ENCODE data around the gene LARP4B.

Gene LARP4B

DNA sequence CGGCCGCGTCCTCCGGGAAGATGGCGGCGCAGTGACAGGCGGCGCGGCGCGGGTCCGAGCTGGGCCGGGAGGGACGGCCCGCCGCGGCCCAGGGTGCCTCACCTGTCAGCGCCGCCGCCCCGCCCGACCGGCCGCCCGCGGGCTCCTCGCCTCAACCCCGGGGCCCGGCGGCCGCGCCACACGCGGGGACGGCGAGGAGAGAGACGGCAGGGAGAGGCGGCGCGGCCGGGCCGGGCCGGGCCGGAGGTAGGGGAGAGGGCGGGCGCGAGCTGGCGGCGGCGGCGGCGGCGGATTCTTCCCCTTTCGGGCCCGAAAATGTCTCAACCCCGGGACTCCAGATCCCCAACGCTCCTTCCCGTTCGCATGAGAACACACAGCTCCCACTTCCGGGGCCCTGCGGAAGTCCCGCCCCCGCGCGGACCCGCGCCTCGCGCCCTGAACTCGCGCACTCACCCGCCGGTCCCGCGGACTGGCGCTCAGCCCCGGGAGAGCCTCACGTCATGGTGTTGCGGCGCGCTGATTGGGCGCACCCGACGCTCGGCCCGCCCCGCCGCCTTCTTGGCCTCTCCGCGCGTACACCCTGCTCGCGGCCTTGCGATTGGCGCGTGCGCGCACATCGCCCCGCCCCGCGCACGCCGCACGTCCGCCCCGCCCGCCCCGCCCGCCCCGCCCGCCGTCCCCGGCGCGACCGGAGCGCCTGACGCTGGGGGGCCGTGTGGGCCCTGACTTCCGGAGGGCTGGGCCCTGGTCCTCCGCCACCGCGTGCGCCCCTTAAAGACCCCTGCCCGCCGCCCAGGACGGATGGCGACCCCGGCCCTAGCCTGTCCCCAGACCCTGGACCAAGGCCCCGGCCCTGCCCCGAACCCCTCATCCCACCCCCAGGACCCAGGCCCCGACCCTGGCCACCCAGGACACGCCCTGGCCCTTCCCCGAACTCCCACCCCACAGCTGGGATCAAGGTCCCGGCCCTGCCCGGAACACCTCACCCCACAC is at the start of gene LARP4B:
TSS of gene LARP4B (minus strand) at position 380 of the 993 bp plus-strand sequence. CDS start 45,984 bp downstream, outside the sequence.
- intact Hi-C loops (cut with DNase I): loop anchor here (5.0 kb wide), 2 partner anchors 56 to 116 kb away; partner anchors contain the start of genes GTPBP4 and IDI1
- peak; percentile 93 to 99 (median 98) for DNase-seq

DNA sequence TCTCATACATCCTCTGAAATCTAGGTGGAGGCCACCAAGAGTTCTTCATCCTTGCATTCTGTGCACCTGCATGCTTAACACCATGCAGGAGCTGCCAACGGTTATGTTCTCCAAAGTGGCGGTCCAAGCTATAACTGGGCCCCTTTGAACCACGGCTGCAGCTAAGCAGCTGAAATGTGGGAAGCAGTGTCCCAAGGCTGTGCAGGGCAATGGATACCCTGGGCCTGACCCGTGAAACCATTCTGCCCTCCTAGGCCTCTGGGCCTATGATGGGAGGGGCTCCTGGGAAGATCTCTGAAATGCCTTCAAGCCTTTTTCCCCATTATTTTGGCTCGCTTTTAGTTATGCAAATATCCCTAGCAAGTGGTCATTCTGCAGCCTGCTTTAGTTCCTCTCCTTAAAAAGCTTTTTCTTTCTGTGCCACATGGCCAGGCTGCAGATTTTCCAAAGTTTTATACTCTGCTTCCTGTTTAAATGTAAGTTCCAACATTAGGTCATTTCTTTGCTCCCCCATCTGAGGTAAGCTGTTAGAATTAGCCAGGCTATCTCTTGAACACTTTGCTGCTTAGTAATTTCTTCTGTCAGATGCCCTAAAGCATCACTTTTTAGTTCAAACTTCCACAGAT is 49.1 kb upstream of the LARP4B start:
- no peak for DNase-seq
- intact Hi-C loops (cut with DNase I): no loop called here

DNA sequence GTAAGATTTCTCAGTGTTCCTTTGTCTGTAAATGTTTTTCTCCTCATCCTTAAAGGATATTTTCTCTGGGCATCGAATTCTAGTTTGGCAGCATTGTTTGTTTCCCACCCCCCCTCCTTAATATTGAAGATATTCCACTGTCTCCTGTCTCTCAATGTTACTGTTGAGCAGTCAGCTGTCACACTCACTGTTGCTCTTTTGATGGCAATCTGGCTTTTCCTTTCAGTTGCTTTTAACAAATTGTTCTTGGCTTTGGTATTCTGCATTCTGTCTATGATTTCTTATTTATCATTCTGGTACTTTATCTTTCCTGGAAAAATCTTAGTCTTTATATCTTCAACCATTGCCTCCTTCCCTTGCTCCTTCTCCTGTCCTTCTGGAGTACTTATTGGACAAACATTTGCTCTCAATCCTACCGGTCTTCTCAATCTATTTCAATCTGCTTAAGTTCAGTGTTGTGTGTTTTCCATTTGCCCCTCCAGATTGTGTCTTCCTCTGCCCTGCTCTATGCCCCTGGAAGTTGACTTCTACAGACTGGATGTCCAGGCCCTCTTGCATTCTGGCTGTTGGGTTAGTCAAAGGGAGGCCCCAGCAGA is 47.4 kb upstream of the LARP4B start:
- intact Hi-C loops (cut with DNase I): no loop called here

DNA sequence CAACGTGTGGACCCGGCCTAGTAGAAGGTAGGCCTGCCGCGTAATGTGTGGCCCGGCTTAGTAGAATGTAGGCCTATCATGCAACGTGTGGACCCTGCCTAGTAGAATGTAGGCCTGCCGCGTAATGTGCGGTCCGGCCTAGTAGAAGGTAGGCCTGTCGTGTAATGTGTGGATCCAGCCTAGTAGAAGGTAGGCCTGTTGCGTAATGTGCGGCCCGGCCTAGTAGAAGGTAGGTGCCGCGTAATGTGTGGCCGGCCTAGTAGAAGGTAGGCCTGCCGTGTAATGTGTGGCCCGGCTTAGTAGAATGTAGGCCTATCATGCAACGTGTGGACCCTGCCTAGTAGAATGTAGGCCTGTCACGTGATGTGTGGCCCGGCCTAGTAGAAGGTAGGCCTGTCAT is 44.8 kb upstream of the LARP4B start:
- intact Hi-C loops (cut with DNase I): no loop called here
- no peak for DNase-seq

More for the DNA sequence above, 47.4 kb upstream of the LARP4B start:
- no peak for DNase-seq

DNA sequence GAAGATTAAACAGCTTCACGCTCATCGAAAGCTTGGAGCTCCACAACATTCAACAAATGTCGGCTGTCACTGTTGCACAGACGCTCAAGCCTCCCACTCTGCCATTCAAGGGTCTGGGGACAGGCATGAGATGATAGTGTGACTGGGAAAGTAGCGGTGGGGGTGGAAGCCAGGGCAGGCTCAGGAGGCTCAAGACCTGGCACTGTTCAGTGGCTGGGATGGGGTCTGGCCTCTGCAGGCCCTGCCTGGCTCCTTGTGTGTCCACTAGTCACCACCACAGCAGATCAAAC is 43.2 kb upstream of the LARP4B start:
- intact Hi-C loops (cut with DNase I): no loop called here

DNA sequence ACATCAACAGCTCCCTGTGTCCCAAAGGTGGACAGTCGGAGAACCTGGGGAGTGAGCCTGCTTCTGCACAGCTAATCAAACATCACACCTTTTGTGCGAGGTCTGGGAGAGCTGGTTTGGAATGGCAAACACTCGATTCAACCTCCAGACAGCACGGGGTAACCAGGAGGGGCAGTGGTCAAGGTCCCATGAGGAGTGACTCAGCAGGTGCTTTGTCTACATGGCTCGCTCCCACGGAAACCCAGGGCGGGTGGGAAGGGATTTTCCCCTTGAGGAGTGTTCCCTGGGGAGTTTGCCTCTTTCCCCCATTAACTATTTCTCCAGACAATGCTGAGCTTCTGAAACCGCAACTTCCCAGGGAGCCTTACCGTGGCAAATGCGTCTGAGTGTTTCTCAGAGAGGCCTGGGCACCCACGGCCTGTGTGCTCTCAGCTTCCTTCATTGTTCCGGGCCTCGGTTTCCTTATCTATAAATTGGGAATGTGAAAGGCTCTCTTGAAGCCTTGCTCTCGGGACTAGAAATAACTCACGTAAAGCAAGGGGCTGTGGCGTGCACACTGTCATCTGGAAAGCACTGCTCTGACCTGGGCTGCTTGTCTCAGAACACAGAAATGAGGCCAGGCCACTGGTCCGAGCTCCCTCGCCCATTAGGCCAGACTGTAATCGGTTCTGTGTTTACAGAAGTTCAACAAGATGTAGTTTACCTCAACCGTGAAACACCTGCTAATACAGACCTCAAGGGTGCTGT is 42.7 kb upstream of the LARP4B start:
- intact Hi-C loops (cut with DNase I): no loop called here
- no peak for DNase-seq

More for the DNA sequence above, 43.2 kb upstream of the LARP4B start:
- no peak for DNase-seq

DNA sequence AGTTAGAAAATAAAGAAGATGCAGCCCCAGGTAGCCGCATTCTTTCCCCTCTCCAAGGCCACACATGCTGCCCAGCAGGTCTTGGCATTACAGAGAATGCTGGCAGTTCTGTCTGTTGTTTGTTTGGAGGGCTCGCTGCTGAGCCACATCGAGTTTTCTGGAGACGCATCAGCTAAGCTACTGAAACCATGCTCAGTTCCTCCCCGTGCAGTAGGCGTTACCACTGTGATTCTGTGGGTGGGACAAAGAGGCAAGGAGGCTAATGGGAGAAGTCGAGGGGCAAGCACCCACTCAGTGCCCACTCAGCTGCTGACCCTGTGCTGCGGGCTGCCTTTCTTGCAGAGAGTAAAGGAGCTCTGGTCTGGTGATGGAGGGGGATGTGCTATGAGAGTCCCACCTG is 41.3 kb upstream of the LARP4B start:
- intact Hi-C loops (cut with DNase I): no loop called here
- DNase-seq: no peak

DNA sequence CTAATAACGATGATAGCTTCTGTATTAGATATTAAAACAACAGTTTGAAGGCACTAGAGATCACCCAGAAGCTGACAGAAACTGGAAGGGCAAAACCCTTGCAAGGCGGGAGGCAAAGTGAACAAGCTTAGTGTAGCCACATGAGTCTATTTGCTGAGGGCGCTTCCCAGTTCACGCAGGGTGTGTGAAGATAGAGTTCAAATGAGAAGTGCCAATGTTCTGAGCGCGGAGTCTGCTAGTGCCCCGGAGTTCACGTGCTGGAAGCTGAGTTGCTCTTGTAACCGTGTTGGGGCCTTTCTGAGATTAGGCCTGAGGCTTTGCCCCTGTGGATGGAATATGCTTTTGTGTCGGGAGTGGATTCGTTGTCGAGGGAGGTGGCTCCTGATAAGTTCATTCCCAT is 40.1 kb upstream of the LARP4B start:
- peak in 1 of 42 donors; percentile 2 for DNase-seq
- intact Hi-C loops (cut with DNase I): no loop called here

DNA sequence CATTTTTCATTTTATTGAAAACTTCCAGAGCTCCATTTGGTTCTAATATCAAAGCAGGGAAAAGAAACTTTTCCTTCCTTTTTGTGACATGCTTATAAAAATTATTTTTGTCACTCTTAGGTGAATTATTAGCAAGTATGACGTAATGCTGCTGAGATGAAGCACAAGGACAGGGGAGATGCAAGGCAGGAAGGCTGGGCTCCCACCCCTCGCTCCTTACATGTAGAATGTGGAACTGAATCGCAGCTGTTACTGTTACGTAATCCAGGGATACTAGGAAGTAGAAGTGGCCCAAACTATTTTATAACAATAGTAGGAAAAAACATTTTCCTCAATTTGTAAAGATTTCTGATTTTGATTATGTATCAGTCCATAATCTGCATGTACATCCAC is 39.6 kb upstream of the LARP4B start:
- peak in 5 of 42 donors; percentile 19 to 52 (median 42) for DNase-seq

DNA sequence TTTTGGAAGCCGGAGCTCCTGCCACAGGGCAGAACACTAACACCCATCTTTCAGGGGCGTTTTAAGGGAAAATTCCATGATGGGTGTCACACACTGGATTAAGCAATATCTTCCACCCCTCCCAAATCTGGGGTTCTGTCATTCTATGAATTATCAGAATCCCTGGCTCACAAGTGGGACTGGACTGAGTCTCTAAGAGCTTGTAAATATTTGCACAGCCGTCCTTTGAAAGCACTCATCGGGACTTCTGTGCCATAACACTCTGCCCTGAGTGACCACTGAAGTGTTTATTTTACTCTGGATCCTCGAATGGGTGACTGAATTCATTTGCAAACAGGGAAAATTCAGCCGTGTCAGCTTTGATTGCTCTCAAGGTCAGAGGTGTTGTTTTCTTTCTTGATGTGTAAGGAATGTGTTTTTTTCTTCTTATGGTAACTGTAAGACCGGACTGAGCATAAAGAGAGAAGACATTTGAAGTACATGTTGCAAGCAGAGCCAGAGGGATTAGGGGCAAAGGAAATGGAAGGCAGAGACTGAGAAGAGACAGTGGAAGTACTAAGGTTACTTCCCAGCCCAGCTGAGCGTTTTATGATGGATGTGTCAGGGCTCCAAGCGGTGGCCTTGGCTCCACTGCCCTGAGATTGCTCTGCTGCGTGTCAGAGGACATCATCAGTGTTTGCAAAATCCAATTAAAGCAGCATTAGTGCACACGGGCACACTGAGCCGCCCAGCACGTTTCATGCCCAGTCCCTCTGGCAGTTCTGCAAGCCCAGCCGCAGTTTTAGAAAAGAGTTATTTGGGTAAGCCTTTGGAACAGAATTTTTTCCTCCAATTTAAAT is 39.0 kb upstream of the LARP4B start:
- intact Hi-C loops (cut with DNase I): no loop called here
- no peak for DNase-seq

More for the DNA sequence above, 39.6 kb upstream of the LARP4B start:
- intact Hi-C loops (cut with DNase I): no loop called here

DNA sequence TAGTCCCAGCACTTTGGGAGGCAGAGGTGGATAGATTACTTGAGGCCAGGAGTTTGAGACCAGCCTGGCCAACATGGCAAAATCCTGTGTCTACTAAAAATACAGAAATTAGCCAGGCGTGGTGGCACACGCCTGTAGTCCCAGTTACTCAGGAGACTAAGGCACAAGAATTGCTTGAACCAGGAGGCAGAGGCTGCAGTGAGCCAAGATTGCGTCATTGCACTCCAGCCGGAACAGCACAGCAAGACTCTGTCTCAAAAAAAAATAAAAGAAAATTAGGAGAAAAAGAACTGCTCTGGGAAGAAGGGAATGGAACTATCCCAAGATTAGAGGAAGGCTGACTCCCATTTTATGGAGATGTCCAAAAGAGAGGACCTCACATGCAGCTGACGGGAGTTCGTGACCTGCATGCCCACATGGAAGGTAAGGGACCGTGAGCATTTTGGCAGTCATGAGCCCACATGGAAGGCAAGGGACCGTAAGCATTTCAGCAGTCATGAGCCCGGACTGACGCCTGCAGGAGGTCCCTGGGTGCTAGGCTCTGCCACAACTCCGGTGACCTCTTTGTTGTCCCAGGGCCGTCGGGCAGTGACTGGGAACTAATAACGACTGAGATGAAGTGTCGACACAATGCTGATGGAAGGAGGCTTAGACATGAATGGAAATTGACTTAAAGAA is 38.1 kb upstream of the LARP4B start:
- intact Hi-C loops (cut with DNase I): no loop called here
- DNase-seq: no peak

DNA sequence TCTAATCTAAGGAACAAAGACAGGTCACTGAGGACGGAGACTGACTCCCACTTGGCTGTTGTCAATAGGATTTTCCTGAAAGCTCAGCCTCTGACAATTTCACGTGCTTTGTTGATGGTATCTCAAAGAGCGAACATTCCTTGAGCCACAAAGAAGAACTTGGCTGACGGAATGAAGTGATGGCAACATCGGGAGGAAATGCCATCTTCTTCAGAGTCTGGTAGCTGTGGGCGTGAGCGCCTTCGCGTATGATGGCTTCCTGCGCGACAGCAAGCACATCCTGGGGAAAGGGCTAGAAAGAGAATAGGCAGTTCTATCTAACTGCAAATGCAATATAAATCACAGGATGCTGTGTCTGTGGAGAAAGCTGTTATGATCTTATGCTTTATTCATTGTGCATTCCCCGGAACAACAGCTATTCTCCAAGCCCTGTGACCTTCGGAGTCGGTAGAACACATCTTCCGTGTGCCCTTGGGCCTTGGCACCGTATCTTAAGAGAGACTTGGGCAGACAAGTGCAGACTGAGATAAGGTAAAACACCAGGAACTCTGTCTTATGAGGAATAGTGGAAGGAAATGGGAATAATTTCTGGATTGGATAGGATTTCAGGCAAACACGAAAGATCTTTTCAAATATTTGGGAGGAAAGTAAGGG is 37.2 kb upstream of the LARP4B start:
- intact Hi-C loops (cut with DNase I): no loop called here
- no peak for DNase-seq

DNA sequence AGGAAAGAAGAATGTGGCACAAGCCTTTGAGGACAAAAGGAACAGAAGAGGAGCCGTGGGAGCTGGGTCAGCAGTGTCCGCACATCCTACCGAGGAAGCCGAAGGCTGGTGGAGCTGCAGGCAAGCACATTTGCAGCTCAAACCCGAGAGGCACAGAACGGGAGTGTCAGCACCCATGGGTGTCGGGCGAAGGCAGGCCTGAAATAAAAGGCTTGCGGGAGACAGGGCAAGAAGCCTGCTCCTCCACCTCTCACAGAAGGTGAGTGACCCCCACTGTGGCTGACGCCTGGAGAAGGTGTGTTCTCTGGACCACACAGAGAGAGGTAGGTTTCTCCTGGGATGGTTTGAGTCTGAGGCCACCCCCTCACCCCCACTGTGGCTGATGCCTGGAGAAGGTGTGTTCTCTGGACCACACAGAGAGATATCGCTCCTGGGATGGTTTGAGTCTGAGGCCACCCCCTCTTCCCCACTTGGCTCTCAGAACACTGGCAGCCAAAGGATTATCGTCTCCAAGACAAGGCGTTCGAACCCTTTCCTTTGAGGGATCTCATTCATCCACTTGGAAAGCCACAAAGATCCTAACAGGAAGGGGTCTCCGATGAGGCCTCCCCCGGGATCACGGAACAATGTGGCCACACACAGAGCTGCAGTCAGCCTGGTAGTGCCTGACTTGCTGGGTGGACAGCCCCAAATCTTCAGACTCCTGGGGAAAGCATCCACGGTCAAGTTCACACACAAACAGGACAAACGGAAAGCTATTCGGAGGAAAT is 35.1 kb upstream of the LARP4B start:
- intact Hi-C loops (cut with DNase I): no loop called here
- DNase-seq: no peak

DNA sequence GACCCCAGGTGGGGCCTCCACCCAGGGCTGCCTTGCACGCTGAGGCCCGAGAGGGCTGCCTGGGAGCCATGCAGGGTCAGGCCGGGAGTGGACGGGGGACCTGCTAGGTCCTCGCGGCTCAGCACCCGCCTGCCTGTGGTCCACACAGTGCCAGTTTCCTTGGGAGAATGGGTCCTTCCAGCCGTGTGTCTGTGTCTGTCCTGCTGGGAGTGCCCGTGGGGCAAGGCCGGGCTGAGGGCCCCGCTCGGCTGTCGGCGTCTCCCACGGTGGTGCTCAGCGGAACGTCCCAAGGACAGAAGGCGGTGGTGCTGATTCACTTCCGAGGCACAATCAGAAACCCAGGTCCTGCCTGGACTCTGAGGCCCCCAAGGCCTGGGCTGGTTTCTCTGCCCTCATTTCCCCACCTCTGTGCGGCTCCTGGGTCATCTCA is 33.5 kb upstream of the LARP4B start:
- intact Hi-C loops (cut with DNase I): no loop called here
- DNase-seq: no peak

DNA sequence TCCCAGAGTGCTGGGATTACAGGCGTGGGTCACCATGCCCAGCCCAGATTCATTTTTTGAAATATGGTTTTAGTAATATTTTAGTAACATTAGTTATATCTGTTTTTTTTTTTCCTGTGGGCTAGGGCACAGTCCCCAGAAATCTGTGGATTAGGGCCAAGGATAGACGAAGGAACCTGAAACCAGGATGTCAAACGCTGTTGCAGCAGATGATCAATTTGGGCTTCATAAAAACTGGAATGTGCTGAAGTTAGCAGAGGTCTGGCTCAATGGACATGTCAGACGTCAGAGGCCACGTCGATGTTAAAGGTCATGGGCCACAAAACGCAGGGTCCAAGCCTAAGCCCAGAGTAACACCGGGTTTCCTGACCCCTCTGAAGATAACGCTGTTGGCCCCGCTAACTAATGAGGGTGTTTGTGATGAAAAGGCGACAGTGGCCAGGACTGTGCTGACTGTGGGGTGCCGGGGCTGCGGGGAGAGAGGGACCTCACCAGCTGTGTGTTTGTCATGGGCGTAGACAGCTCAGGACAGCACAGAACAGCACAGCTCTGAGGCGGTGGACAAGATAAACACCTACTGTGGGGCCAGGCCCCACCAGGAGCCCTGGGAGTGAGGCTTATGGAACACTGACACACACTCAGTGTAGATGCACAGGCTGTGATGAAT is 32.9 kb upstream of the LARP4B start:
- intact Hi-C loops (cut with DNase I): no loop called here
- no peak for DNase-seq

DNA sequence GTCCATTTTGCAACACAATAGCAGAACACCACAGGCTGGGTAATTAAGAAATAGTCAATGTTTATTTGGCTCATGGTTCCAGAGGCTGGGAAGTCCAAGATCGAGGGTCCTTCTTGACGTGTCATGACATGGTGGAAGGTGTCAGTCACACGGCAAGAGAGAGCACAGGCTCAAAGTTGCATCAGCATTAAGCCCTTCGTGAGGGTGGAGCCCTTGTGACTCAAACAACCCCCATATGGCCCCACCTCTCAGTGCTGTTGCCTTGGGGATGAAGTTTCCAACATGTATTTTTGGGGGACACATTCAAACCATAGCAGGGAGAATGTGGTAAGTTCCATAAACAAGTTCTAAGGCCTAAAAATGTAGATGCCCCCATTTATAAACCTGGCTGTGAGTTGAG is 32.1 kb upstream of the LARP4B start:
- DNase-seq: no peak
- intact Hi-C loops (cut with DNase I): no loop called here
